Measurements from ENCODE around the gene ITPR2.

DNA sequence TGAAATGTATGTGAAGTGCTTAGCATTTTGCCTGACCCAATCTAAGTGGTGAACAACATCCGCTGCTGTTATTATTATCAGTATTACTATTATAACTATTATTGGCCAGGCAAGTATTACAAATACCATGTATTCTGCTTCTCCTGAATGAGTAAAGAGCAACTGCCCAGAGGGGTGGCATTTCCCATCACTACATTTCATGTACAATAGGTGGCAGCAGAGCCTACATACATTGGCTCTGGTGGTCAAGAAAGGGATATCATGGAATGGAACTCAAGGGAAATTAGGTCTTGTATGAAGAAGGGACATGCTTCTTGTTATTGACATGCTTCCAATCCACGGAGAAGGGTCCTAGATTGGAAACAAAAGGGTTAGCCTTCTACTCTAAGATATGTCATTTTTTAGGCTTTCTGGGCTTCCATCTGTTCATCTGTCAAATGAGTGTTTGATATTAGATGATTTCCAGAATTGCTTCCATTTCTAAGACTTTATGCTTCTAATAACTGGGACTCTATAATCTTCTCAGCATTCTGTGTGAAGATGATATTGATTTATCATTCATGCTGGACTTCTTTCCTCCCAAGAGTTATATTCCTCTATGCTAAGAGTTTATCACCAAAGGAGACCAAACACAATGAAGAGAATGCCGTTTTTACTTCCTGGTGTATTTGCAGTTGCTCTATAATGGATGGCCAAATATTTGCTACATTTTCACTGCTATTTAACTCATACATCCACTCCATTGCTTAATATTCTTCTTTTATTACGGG, 398.5 kb downstream of the ITPR2 start:
- TF ChIP-seq JUND (IDR thresholded peaks at IDR 0.05), result no peak
- no peak for TF ChIP-seq SP1 (IDR thresholded peaks at IDR 0.05)
- TF ChIP-seq, protein P1, sequence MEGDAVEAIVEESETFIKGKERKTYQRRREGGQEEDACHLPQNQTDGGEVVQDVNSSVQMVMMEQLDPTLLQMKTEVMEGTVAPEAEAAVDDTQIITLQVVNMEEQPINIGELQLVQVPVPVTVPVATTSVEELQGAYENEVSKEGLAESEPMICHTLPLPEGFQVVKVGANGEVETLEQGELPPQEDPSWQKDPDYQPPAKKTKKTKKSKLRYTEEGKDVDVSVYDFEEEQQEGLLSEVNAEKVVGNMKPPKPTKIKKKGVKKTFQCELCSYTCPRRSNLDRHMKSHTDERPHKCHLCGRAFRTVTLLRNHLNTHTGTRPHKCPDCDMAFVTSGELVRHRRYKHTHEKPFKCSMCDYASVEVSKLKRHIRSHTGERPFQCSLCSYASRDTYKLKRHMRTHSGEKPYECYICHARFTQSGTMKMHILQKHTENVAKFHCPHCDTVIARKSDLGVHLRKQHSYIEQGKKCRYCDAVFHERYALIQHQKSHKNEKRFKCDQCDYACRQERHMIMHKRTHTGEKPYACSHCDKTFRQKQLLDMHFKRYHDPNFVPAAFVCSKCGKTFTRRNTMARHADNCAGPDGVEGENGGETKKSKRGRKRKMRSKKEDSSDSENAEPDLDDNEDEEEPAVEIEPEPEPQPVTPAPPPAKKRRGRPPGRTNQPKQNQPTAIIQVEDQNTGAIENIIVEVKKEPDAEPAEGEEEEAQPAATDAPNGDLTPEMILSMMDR (IDR thresholded peaks at IDR 0.05; ENCODE audit: low read depth, low read length, missing input control), result peak; percentile 64
- TF ChIP-seq FOXA1 (IDR thresholded peaks at IDR 0.05), result no peak
- TF ChIP-seq EGR1 (IDR thresholded peaks at IDR 0.05; ENCODE audit: low read depth in 2 of 2), result no peak
- TF ChIP-seq, protein P2, sequence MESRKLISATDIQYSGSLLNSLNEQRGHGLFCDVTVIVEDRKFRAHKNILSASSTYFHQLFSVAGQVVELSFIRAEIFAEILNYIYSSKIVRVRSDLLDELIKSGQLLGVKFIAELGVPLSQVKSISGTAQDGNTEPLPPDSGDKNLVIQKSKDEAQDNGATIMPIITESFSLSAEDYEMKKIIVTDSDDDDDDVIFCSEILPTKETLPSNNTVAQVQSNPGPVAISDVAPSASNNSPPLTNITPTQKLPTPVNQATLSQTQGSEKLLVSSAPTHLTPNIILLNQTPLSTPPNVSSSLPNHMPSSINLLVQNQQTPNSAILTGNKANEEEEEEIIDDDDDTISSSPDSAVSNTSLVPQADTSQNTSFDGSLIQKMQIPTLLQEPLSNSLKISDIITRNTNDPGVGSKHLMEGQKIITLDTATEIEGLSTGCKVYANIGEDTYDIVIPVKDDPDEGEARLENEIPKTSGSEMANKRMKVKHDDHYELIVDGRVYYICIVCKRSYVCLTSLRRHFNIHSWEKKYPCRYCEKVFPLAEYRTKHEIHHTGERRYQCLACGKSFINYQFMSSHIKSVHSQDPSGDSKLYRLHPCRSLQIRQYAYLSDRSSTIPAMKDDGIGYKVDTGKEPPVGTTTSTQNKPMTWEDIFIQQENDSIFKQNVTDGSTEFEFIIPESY (IDR thresholded peaks at IDR 0.05), result no peak
- no peak for TF ChIP-seq YY1 (IDR thresholded peaks at IDR 0.05)
- no peak for TF ChIP-seq TAF1 (conservative IDR thresholded peaks at IDR 0.05)
- TF ChIP-seq, protein P3, sequence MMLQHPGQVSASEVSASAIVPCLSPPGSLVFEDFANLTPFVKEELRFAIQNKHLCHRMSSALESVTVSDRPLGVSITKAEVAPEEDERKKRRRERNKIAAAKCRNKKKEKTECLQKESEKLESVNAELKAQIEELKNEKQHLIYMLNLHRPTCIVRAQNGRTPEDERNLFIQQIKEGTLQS (IDR thresholded peaks at IDR 0.05), result no peak
